ENCODE measurements around the gene KCNJ15.
"Not testable (repeated sequence)": the region's sequence is repeated elsewhere in the genome, so short reads cannot be mapped to it uniquely, and the experiment has no call there.

The KCNJ15 gene

GRCh38 chr21:38243732-38244406, 12.9 kb upstream of the KCNJ15 start:
- TF ChIP-seq CTCF (IDR thresholded peaks at IDR 0.05; ENCODE audit: control insufficient read depth, extremely low read depth, insufficient read depth), result no peak
- H3K4me3 ChIP-seq (ENCODE audit: low read depth, low read length), result no peak overlapping the region
- DNase-seq (ENCODE audit: low read depth), result no peak

- no peak overlapping the region for H3K4me3 ChIP-seq (ENCODE audit: low read depth, low read length)
- no peak for TF ChIP-seq CTCF (IDR thresholded peaks at IDR 0.05; ENCODE audit: control insufficient read depth, extremely low read depth, insufficient read depth)
- DNase-seq (ENCODE audit: low read depth), result peak; percentile 57
These were observed 12.4 kb upstream of the KCNJ15 start for GRCh38 chr21:38244407-38244787.

GRCh38 chr21:38244885-38245869, 11.6 kb upstream of the KCNJ15 start:
- TF ChIP-seq CTCF (IDR thresholded peaks at IDR 0.05; ENCODE audit: control insufficient read depth, extremely low read depth, insufficient read depth), result no peak
- no peak for DNase-seq (ENCODE audit: low read depth)
- no peak overlapping the region for H3K4me3 ChIP-seq (ENCODE audit: low read depth, low read length)

- no peak overlapping the region for H3K4me3 ChIP-seq (ENCODE audit: low read depth, low read length)
- no peak for DNase-seq (ENCODE audit: low read depth)
- no peak for TF ChIP-seq CTCF (IDR thresholded peaks at IDR 0.05; ENCODE audit: control insufficient read depth, extremely low read depth, insufficient read depth)
These were observed 10.3 kb upstream of the KCNJ15 start for GRCh38 chr21:38246511-38246910.

- not testable (repeated sequence) for DNase-seq (ENCODE audit: low read depth); H3K4me3 ChIP-seq (ENCODE audit: low read depth, low read length)
These were observed 9.7 kb upstream of the KCNJ15 start for GRCh38 chr21:38247054-38247453.

- TF ChIP-seq CTCF (IDR thresholded peaks at IDR 0.05; ENCODE audit: control insufficient read depth, extremely low read depth, insufficient read depth), result no peak
- H3K4me3 ChIP-seq (ENCODE audit: low read depth, low read length), result no peak overlapping the region
- no peak for DNase-seq (ENCODE audit: low read depth)
These were observed 8.9 kb upstream of the KCNJ15 start for GRCh38 chr21:38247738-38248510.

- TF ChIP-seq CTCF (IDR thresholded peaks at IDR 0.05; ENCODE audit: control insufficient read depth, extremely low read depth, insufficient read depth), result no peak
- no peak overlapping the region for H3K4me3 ChIP-seq (ENCODE audit: low read depth, low read length)
- DNase-seq (ENCODE audit: low read depth), result no peak
These were observed 7.5 kb upstream of the KCNJ15 start for GRCh38 chr21:38249256-38249655.

Data from LNCaP clone FGC (cell line).